ENCODE data around the gene SIRT7.
"Not testable (repeated sequence)": the region's sequence is repeated elsewhere in the genome, so short reads cannot be mapped to it uniquely, and the experiment has no call there.

SIRT7 gene

GRCh38 chr17:81954131-81955057 is 36.4 kb upstream of the SIRT7 start:
- DNase-seq (ENCODE audit: low read depth in 2 of 2), result no peak

- DNase-seq (ENCODE audit: low read depth in 2 of 2), result not testable (repeated sequence)
These were observed 35.5 kb upstream of the SIRT7 start for GRCh38 chr17:81953443-81953842.

GRCh38 chr17:81952792-81953228 is 34.8 kb upstream of the SIRT7 start:
- DNase-seq (ENCODE audit: low read depth in 2 of 2), result no peak

GRCh38 chr17:81951785-81952684 is 34.1 kb upstream of the SIRT7 start:
- DNase-seq (ENCODE audit: low read depth in 2 of 2), result no peak

GRCh38 chr17:81950501-81950900 is 32.5 kb upstream of the SIRT7 start:
- no peak for DNase-seq (ENCODE audit: low read depth in 2 of 2)

- DNase-seq (ENCODE audit: low read depth in 2 of 2), result no peak
These were observed 30.8 kb upstream of the SIRT7 start for GRCh38 chr17:81948635-81949378.

- no peak for DNase-seq (ENCODE audit: low read depth in 2 of 2)
These were observed 29.2 kb upstream of the SIRT7 start, which contains the start of gene MYADML2 for GRCh38 chr17:81947189-81947588. Gene MYADML2 (minus strand): TSS chr17:81947233. CDS start chr17:81941741, 5,492 bp downstream.

GRCh38 chr17:81944858-81945257 is 26.9 kb upstream of the SIRT7 start:
- DNase-seq (ENCODE audit: low read depth in 2 of 2), result no peak

- DNase-seq (ENCODE audit: low read depth in 2 of 2), result no peak
These were observed 24.2 kb upstream of the SIRT7 start for GRCh38 chr17:81942167-81942553.

GRCh38 chr17:81941484-81942166 is 23.6 kb upstream of the SIRT7 start:
- no peak for DNase-seq (ENCODE audit: low read depth in 2 of 2)

- DNase-seq (ENCODE audit: low read depth in 2 of 2), result no peak
These were observed 22.8 kb upstream of the SIRT7 start for GRCh38 chr17:81940538-81941483.

- no peak for DNase-seq (ENCODE audit: low read depth in 2 of 2)
These were observed 22.0 kb upstream of the SIRT7 start for GRCh38 chr17:81939881-81940385.

- no peak for DNase-seq (ENCODE audit: low read depth in 2 of 2)
These were observed 21.2 kb upstream of the SIRT7 start for GRCh38 chr17:81939218-81939617.

GRCh38 chr17:81935709-81936084 is 17.7 kb upstream of the SIRT7 start:
- no peak for DNase-seq (ENCODE audit: low read depth in 2 of 2)

GRCh38 chr17:81934850-81935708 is 17.1 kb upstream of the SIRT7 start:
- DNase-seq (ENCODE audit: low read depth in 2 of 2), result no peak

- no peak for DNase-seq (ENCODE audit: low read depth in 2 of 2)
These were observed 16.3 kb upstream of the SIRT7 start for GRCh38 chr17:81934098-81934757.

GRCh38 chr17:81933178-81933699 is 15.3 kb upstream of the SIRT7 start:
- DNase-seq (ENCODE audit: low read depth in 2 of 2), result no peak

Data from stimulated activated CD4-positive, alpha-beta T cell treated with anti-CD3 and anti-CD28 coated beads, Interleukin-15, amount 100 ng/mL, for 48 hours (primary cell).